ENCODE measurements around the gene ADGRD1.

ADGRD1 gene

GRCh38 chr12:131136539-131136872, 182.8 kb downstream of the ADGRD1 start:
- H3K4me2 ChIP-seq (ENCODE audit: low read length) = no peak overlapping the region
- H3K4me1 ChIP-seq (ENCODE audit: insufficient read depth, low read length, severe bottlenecking) = no peaks in the 10 kb centered on the region
- no peaks in the 10 kb centered on the region for H3F3A ChIP-seq (ENCODE audit: insufficient read depth, low read length)
- no peak overlapping the region for H3K4me3 ChIP-seq (ENCODE audit: low read depth, low read length, poor library complexity, severe bottlenecking)
- no peak overlapping the region for H2AFZ ChIP-seq (ENCODE audit: low read length)
- H3K9ac ChIP-seq (ENCODE audit: low read length) = no peak overlapping the region
- H3K9me2 ChIP-seq (ENCODE audit: low read depth, low read length) = no peaks in the 10 kb centered on the region
- TF ChIP-seq CTCF (IDR thresholded peaks at IDR 0.05; ENCODE audit: low read length) (no peak), EZH2 (IDR thresholded peaks at IDR 0.05; ENCODE audit: borderline replicate concordance, low read length) (no peak)
- no peaks in the 10 kb centered on the region for H3K79me2 ChIP-seq (ENCODE audit: insufficient read depth, low read length)
- no peaks in the 10 kb centered on the region for H3K27me3 ChIP-seq (ENCODE audit: insufficient read depth, low read length)
- no peaks in the 10 kb centered on the region for H3K9me3 ChIP-seq (ENCODE audit: low read length)
- no peaks in the 10 kb centered on the region for H3K36me3 ChIP-seq (ENCODE audit: insufficient read depth, low read length)
- H3K27ac ChIP-seq (ENCODE audit: low read depth, low read length, poor library complexity, severe bottlenecking) = no peak overlapping the region
- no peaks in the 10 kb centered on the region for H4K20me1 ChIP-seq (ENCODE audit: insufficient read depth, low read length)

- no peaks in the 10 kb centered on the region for H3K9me3 ChIP-seq (ENCODE audit: low read length)
- no peaks in the 10 kb centered on the region for H3F3A ChIP-seq (ENCODE audit: insufficient read depth, low read length)
- H3K36me3 ChIP-seq (ENCODE audit: insufficient read depth, low read length) = no peaks in the 10 kb centered on the region
- no peak overlapping the region for H3K4me2 ChIP-seq (ENCODE audit: low read length)
- no peak overlapping the region for H3K4me3 ChIP-seq (ENCODE audit: low read depth, low read length, poor library complexity, severe bottlenecking)
- no peaks in the 10 kb centered on the region for H4K20me1 ChIP-seq (ENCODE audit: insufficient read depth, low read length)
- H3K4me1 ChIP-seq (ENCODE audit: insufficient read depth, low read length, severe bottlenecking) = no peaks in the 10 kb centered on the region
- no peaks in the 10 kb centered on the region for H3K9me2 ChIP-seq (ENCODE audit: low read depth, low read length)
- H2AFZ ChIP-seq (ENCODE audit: low read length) = no peak overlapping the region
- H3K79me2 ChIP-seq (ENCODE audit: insufficient read depth, low read length) = no peaks in the 10 kb centered on the region
- H3K27me3 ChIP-seq (ENCODE audit: insufficient read depth, low read length) = no peaks in the 10 kb centered on the region
- TF ChIP-seq CTCF (IDR thresholded peaks at IDR 0.05; ENCODE audit: low read length) (no peak), EZH2 (IDR thresholded peaks at IDR 0.05; ENCODE audit: borderline replicate concordance, low read length) (no peak)
- H3K27ac ChIP-seq (ENCODE audit: low read depth, low read length, poor library complexity, severe bottlenecking) = no peak overlapping the region
- H3K9ac ChIP-seq (ENCODE audit: low read length) = no peak overlapping the region
These were observed 183.5 kb downstream of the ADGRD1 start for GRCh38 chr12:131137009-131137835.

- no peak overlapping the region for H3K9ac ChIP-seq (ENCODE audit: low read length)
- H2AFZ ChIP-seq (ENCODE audit: low read length) = no peak overlapping the region
- H3K36me3 ChIP-seq (ENCODE audit: insufficient read depth, low read length) = no peaks in the 10 kb centered on the region
- no peaks in the 10 kb centered on the region for H3K79me2 ChIP-seq (ENCODE audit: insufficient read depth, low read length)
- no peak overlapping the region for H3K4me2 ChIP-seq (ENCODE audit: low read length)
- H3K4me3 ChIP-seq (ENCODE audit: low read depth, low read length, poor library complexity, severe bottlenecking) = no peak overlapping the region
- TF ChIP-seq CTCF (IDR thresholded peaks at IDR 0.05; ENCODE audit: low read length) (no peak), EZH2 (IDR thresholded peaks at IDR 0.05; ENCODE audit: borderline replicate concordance, low read length) (no peak)
- no peaks in the 10 kb centered on the region for H3F3A ChIP-seq (ENCODE audit: insufficient read depth, low read length)
- no peaks in the 10 kb centered on the region for H4K20me1 ChIP-seq (ENCODE audit: insufficient read depth, low read length)
- no peaks in the 10 kb centered on the region for H3K4me1 ChIP-seq (ENCODE audit: insufficient read depth, low read length, severe bottlenecking)
- no peaks in the 10 kb centered on the region for H3K27me3 ChIP-seq (ENCODE audit: insufficient read depth, low read length)
- no peaks in the 10 kb centered on the region for H3K9me3 ChIP-seq (ENCODE audit: low read length)
- H3K27ac ChIP-seq (ENCODE audit: low read depth, low read length, poor library complexity, severe bottlenecking) = no peak overlapping the region
- no peaks in the 10 kb centered on the region for H3K9me2 ChIP-seq (ENCODE audit: low read depth, low read length)
These were observed 184.3 kb downstream of the ADGRD1 start for GRCh38 chr12:131137836-131138637.

All from OCI-LY1 (cell line).